HL-60 (cell line): Measurements from ENCODE around the gene RAET1E.

ENCODE experiments used
- DNase-seq, 2 experiments: peaks; one replicate each; pipeline ENCODE4 v3.0.0-alpha.2; 2010 to 2020; ENCODE audit warnings: low read depth in 1 of 2, low spot score in 1 of 2
- H3K27ac ChIP-seq: fragments of 250-450 bp; sonication (Bioruptor Pico); replicated peaks from 2 replicates; pipeline ENCODE4 v1.5.1; 2020; ENCODE audit warnings: mild to moderate bottlenecking, moderate library complexity
- H3K27me3 ChIP-seq: fragments of 250-450 bp; sonication (Bioruptor Pico); 2 replicates; pipeline ENCODE4 v1.5.1; 2021; ENCODE audit warnings: mild to moderate bottlenecking, moderate library complexity; ENCODE audit not compliant: insufficient read depth, poor library complexity, severe bottlenecking
- H3K4me3 ChIP-seq: replicated peaks from 2 replicates; pipeline ENCODE4 v1.5.1; 2011; ENCODE audit warnings: mild to moderate bottlenecking, control low read depth, low read length; ENCODE audit not compliant: insufficient read depth
- CTCF ChIP-seq: IDR thresholded peaks from one replicate; pipeline ENCODE4 v1.5.1; 2011; ENCODE audit warnings: low read length, control low read depth, inconsistent platforms; ENCODE audit not compliant: insufficient read depth
- GABPA ChIP-seq: IDR thresholded peaks from 2 replicates; pipeline ENCODE4 v1.6.1; 2012; ENCODE audit warnings: low read depth
- POLR2AphosphoS5 ChIP-seq: IDR thresholded peaks from 2 replicates; pipeline ENCODE4 v1.6.1; 2012; ENCODE audit warnings: low read depth
- REST ChIP-seq: IDR thresholded peaks from 2 replicates; pipeline ENCODE4 v1.6.1; 2012; ENCODE audit warnings: low read depth; ENCODE audit not compliant: insufficient replicate concordance
- SPI1 ChIP-seq: IDR thresholded peaks from 2 replicates; pipeline ENCODE4 v1.6.1; 2012; ENCODE audit warnings: low read depth, mild to moderate bottlenecking, borderline replicate concordance

Gene RAET1E

GRCh38 chr6:149935246-149935645 is 37.3 kb upstream of the RAET1E start:
- TF ChIP-seq SPI1 (no peak), GABPA (no peak), POLR2AphosphoS5 (no peak), REST (no peak), CTCF (no peak)
- Histone ChIP-seq H3K27ac (no peak overlapping the region), H3K27me3 (peaks cover 65% of the 10 kb centered on the region), H3K4me3 (no peak overlapping the region)
- no peak for DNase-seq

- Histone ChIP-seq H3K27ac (no peak overlapping the region), H3K27me3 (peaks cover 64% of the 10 kb centered on the region), H3K4me3 (no peak overlapping the region)
- peak in 1 of 2 experiments; percentile 59 for DNase-seq
- TF ChIP-seq REST (no peak), CTCF (peak; percentile 47)
Observed at GRCh38 chr6:149934249-149935156, 36.6 kb upstream of the RAET1E start.

GRCh38 chr6:149933461-149933860 is 35.5 kb upstream of the RAET1E start:
- no peak for TF ChIP-seq SPI1
- no peak for TF ChIP-seq POLR2AphosphoS5
- TF ChIP-seq REST, result no peak
- no peak for TF ChIP-seq GABPA
- no peak for TF ChIP-seq CTCF
- Histone ChIP-seq H3K27me3 (peaks cover 56% of the 10 kb centered on the region), H3K27ac (no peak overlapping the region), H3K4me3 (no peak overlapping the region)
- DNase-seq, result no peak
